HG03097 (cell line): ENCODE results near the gene ZDHHC17.

Experiments
- ATAC-seq: cut with Tn5 transposase; IDR thresholded peaks from one replicate; pipeline ENCODE4 v1.9.1; 2021; ENCODE audit not compliant: unreplicated experiment, low FRiP score

Gene ZDHHC17

GRCh38 chr12:76901628-76902380, 137.9 kb downstream of the ZDHHC17 start:
- ATAC-seq = no peak
